Fibroblast of lung (primary cell): ENCODE data around the gene C2orf81.

Experiments used
- EZH2 ChIP-seq: IDR thresholded peaks from 2 replicates; pipeline ENCODE4 v1.5.1; 2012; ENCODE audit warnings: low read length, control low read depth, mild to moderate bottlenecking; ENCODE audit errors: missing control alignments
- TF ChIP-seq, protein P1 (sequence below), 2 donors: IDR thresholded peaks in 1 of 2; conservative IDR thresholded peaks in 1 of 2; 1 replicate in 1 of 2; 2 replicates in 1 of 2; pipeline ENCODE4 v1.5.1; 2011 to 2012; ENCODE audit warnings: low read length in 2 of 2, control low read depth in 1 of 2, inconsistent platforms in 1 of 2, low read depth in 1 of 2, mild to moderate bottlenecking in 1 of 2

GRCh38 chr2:74436848-74437695 is 15.7 kb upstream of the C2orf81 start:
- no peak for TF ChIP-seq EZH2
- TF ChIP-seq, protein P1, sequence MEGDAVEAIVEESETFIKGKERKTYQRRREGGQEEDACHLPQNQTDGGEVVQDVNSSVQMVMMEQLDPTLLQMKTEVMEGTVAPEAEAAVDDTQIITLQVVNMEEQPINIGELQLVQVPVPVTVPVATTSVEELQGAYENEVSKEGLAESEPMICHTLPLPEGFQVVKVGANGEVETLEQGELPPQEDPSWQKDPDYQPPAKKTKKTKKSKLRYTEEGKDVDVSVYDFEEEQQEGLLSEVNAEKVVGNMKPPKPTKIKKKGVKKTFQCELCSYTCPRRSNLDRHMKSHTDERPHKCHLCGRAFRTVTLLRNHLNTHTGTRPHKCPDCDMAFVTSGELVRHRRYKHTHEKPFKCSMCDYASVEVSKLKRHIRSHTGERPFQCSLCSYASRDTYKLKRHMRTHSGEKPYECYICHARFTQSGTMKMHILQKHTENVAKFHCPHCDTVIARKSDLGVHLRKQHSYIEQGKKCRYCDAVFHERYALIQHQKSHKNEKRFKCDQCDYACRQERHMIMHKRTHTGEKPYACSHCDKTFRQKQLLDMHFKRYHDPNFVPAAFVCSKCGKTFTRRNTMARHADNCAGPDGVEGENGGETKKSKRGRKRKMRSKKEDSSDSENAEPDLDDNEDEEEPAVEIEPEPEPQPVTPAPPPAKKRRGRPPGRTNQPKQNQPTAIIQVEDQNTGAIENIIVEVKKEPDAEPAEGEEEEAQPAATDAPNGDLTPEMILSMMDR (conservative IDR thresholded peaks at IDR 0.05 in 1 of 2, IDR thresholded peaks at IDR 0.05 in 1 of 2; ENCODE audit: low read depth in 1 of 2, low read length in 2 of 2) = no peak
